Esophagus squamous epithelium (tissue), 4 donors: ENCODE results near the gene RPGRIP1L.

ENCODE experiments used
- POLR2A ChIP-seq, 4 donors: fragments of 450-650 bp; IDR thresholded peaks; one replicate each; pipeline ENCODE4 v1.6.1; 2017; ENCODE audit warnings: antibody characterized with exemption in 4 of 4, mild to moderate bottlenecking in 4 of 4, moderate library complexity in 3 of 4
- TF ChIP-seq, protein P1 (sequence below), 6 experiments: fragments of 450-650 bp in 4 of 6; fragments of 200-600 bp in 2 of 6; sonication (generic) in 2 of 6; IDR thresholded peaks; one replicate each; pipeline ENCODE4 v1.5.1; 2016 to 2019; ENCODE audit warnings: antibody characterized with exemption in 6 of 6, mild to moderate bottlenecking in 4 of 6, moderate library complexity in 4 of 6

DNA sequence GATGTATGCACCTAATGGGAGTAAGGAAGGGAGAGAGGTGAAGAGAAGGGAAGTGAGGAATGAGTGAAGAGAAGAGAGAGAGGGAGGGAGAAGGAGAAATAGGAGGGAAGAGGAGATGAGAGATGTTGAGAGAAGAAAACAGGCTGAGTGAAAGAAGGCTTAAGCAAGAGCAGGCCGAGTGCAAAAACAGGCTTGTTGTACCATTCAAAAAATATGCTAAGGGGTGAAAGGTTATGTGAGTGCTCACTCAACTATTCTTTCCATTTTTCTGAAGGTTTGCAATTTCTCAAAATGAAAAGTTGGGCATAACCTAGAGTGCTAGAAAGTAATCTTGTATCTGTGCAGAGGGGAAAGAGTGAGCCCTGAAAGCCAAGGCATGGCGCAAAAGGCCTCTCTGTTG is 22.9 kb downstream of the RPGRIP1L start:
- TF ChIP-seq, protein P1, sequence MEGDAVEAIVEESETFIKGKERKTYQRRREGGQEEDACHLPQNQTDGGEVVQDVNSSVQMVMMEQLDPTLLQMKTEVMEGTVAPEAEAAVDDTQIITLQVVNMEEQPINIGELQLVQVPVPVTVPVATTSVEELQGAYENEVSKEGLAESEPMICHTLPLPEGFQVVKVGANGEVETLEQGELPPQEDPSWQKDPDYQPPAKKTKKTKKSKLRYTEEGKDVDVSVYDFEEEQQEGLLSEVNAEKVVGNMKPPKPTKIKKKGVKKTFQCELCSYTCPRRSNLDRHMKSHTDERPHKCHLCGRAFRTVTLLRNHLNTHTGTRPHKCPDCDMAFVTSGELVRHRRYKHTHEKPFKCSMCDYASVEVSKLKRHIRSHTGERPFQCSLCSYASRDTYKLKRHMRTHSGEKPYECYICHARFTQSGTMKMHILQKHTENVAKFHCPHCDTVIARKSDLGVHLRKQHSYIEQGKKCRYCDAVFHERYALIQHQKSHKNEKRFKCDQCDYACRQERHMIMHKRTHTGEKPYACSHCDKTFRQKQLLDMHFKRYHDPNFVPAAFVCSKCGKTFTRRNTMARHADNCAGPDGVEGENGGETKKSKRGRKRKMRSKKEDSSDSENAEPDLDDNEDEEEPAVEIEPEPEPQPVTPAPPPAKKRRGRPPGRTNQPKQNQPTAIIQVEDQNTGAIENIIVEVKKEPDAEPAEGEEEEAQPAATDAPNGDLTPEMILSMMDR (IDR thresholded peaks at IDR 0.05): no peak
- no peak for TF ChIP-seq POLR2A (IDR thresholded peaks at IDR 0.05)
